Neural cell (in vitro differentiated cells): ENCODE measurements around the gene HEMK1. TPM values are rescaled to one million over a fixed set of nuclear protein-coding genes. Genes with fewer than 3 reads are reported as not detected.

Experiments
- H2AFZ ChIP-seq: fragments of 200-600, 300-800 bp; sonication (generic), shearing (Covaris generic); 2 replicates; pipeline ENCODE4 v1.6.0; 2014; ENCODE audit warnings: low read depth, mild to moderate bottlenecking, antibody characterized with exemption, low read length, moderate library complexity
- H3F3A ChIP-seq: fragments of 200-600 bp; shearing (Covaris generic); 2 replicates; pipeline ENCODE4 v1.6.1; 2016; ENCODE audit warnings: mild to moderate bottlenecking, moderate library complexity, mixed read lengths, antibody characterized with exemption, low read length; ENCODE audit not compliant: insufficient read depth, poor library complexity, severe bottlenecking
- H3K27ac ChIP-seq: fragments of 200-600, 300-800 bp; sonication (generic), shearing (Covaris generic); 2 replicates; pipeline ENCODE4 v1.5.1; 2014; ENCODE audit warnings: mild to moderate bottlenecking, low read length, moderate library complexity
- H3K27me3 ChIP-seq: fragments of 300-800, 200-600 bp; sonication (generic), shearing (Covaris generic); 2 replicates; pipeline ENCODE4 v1.6.0; 2014; ENCODE audit warnings: mild to moderate bottlenecking, low read depth, low read length, moderate library complexity; ENCODE audit not compliant: insufficient read depth
- H3K36me3 ChIP-seq: fragments of 300-800, 200-600 bp; sonication (generic), shearing (Covaris generic); 2 replicates; pipeline ENCODE4 v1.5.1; 2014; ENCODE audit warnings: mild to moderate bottlenecking, antibody characterized with exemption, low read length, moderate library complexity; ENCODE audit not compliant: insufficient read depth
- H3K4me2 ChIP-seq: fragments of 300-800, 200-600 bp; sonication (generic), shearing (Covaris generic); 2 replicates; pipeline ENCODE4 v1.6.0; 2014; ENCODE audit warnings: mild to moderate bottlenecking, low read length
- H3K4me3 ChIP-seq: fragments of 300-800, 200-600 bp; sonication (generic), shearing (Covaris generic); 2 replicates; pipeline ENCODE4 v1.5.1; 2014; ENCODE audit warnings: mild to moderate bottlenecking, low read length, moderate library complexity
- H3K79me2 ChIP-seq: fragments of 200-600 bp; shearing (Covaris generic); replicated peaks from 2 replicates; pipeline ENCODE4 v1.6.0; 2014; ENCODE audit warnings: mild to moderate bottlenecking, low read length, moderate library complexity; ENCODE audit not compliant: insufficient read depth
- H3K9ac ChIP-seq: fragments of 300-800, 200-600 bp; sonication (generic), shearing (Covaris generic); 2 replicates; pipeline ENCODE4 v1.6.1; 2016; ENCODE audit warnings: mild to moderate bottlenecking, low read length, mixed read lengths
- H3K9me2 ChIP-seq: fragments of 200-600 bp; shearing (Covaris generic); 2 replicates; pipeline ENCODE4 v1.6.1; 2016; ENCODE audit warnings: mild to moderate bottlenecking, low read length, mixed read lengths; ENCODE audit not compliant: insufficient read depth
- H3K9me3 ChIP-seq: fragments of 200-600, 300-800 bp; sonication (generic), shearing (Covaris generic); 2 replicates; pipeline ENCODE4 v1.6.1; 2016; ENCODE audit warnings: mild to moderate bottlenecking, mixed run types, low read length, moderate library complexity, mixed read lengths
- H4K20me1 ChIP-seq: fragments of 200-600 bp; shearing (Covaris generic); 2 replicates; pipeline ENCODE4 v1.6.1; 2016; ENCODE audit warnings: mild to moderate bottlenecking, mixed run types; ENCODE audit not compliant: insufficient read depth
- EP300 ChIP-seq: fragments of 450-650 bp; conservative IDR thresholded peaks from 2 replicates; pipeline ENCODE4 v1.6.1; 2014; ENCODE audit warnings: antibody characterized with exemption, mild to moderate bottlenecking, moderate library complexity; ENCODE audit not compliant: poor library complexity, severe bottlenecking
- EZH2 ChIP-seq: fragments of 200-600, 300-800 bp; shearing (Covaris generic), sonication (generic); IDR thresholded peaks from 2 replicates; pipeline ENCODE4 v1.6.1; 2014; ENCODE audit warnings: antibody characterized with exemption, low read length, borderline replicate concordance, mild to moderate bottlenecking; ENCODE audit not compliant: insufficient read depth, poor library complexity, severe bottlenecking
- MXI1 ChIP-seq: fragments of 450-650 bp; conservative IDR thresholded peaks from 2 replicates; pipeline ENCODE4 v1.6.1; 2014; ENCODE audit warnings: antibody characterized with exemption, mild to moderate bottlenecking; ENCODE audit not compliant: poor library complexity, severe bottlenecking
- POLR2AphosphoS5 ChIP-seq: IDR thresholded peaks from 2 replicates; pipeline ENCODE4 v1.6.1; 2012
- RAD21 ChIP-seq: fragments of 450-650 bp; conservative IDR thresholded peaks from 2 replicates; pipeline ENCODE4 v1.6.1; 2014; ENCODE audit warnings: antibody characterized with exemption, mild to moderate bottlenecking, moderate library complexity
- SMC3 ChIP-seq: fragments of 450-650 bp; conservative IDR thresholded peaks from 2 replicates; pipeline ENCODE4 v1.6.1; 2014; ENCODE audit warnings: antibody characterized with exemption, mild to moderate bottlenecking, moderate library complexity; ENCODE audit not compliant: poor library complexity
- TAF1 ChIP-seq: IDR thresholded peaks from 2 replicates; pipeline ENCODE4 v1.6.1; 2012; ENCODE audit warnings: low read depth
- polyA plus RNA-seq: library from polyadenylated mRNA; depleted of rRNA; stranded (reverse); fragments of >200 nt; gene quantifications from 2 replicates; pipeline ENCODE4 v1.2.3, GENCODE V29; 2014
- TF ChIP-seq, protein P1 (sequence below): fragments of 450-650 bp; IDR thresholded peaks from 2 replicates; pipeline ENCODE4 v1.5.1; 2014; ENCODE audit warnings: antibody characterized with exemption, mild to moderate bottlenecking, moderate library complexity; ENCODE audit not compliant: poor library complexity, severe bottlenecking
- TF ChIP-seq, protein P2 (sequence below): IDR thresholded peaks from 2 replicates; pipeline ENCODE4 v1.6.1; 2012; ENCODE audit warnings: borderline replicate concordance

Gene HEMK1
- polyA plus RNA-seq, 1 donor from 2014 or later: 24.4 TPM

DNA sequence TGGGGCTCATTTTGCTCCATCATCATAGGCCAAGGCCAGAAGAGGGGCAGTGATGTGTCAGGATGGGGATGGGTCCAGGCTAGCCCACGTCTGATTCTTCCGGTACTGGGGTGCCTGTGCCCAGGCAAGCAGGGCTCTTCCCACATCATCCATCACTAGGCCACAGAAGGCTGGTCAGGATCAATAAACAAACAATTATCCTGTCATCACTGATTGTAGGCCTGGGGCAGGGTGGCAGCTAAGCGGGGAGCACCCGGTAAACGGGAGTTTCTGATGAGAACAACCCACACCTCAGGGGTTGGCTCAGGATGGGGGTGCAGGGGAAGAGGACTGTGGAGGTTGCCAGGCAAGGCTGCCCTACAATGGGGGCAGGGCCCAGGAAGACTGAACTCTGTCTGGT lies 47.8 kb upstream of the HEMK1 start:
- H3K27ac ChIP-seq: no peak overlapping the region
- no peaks in the 10 kb centered on the region for H3K27me3 ChIP-seq
- TF ChIP-seq TAF1 (no peak), EP300 (no peak), MXI1 (no peak), POLR2AphosphoS5 (no peak), EZH2 (no peak), RAD21 (no peak), SMC3 (no peak)
- TF ChIP-seq, protein P1, sequence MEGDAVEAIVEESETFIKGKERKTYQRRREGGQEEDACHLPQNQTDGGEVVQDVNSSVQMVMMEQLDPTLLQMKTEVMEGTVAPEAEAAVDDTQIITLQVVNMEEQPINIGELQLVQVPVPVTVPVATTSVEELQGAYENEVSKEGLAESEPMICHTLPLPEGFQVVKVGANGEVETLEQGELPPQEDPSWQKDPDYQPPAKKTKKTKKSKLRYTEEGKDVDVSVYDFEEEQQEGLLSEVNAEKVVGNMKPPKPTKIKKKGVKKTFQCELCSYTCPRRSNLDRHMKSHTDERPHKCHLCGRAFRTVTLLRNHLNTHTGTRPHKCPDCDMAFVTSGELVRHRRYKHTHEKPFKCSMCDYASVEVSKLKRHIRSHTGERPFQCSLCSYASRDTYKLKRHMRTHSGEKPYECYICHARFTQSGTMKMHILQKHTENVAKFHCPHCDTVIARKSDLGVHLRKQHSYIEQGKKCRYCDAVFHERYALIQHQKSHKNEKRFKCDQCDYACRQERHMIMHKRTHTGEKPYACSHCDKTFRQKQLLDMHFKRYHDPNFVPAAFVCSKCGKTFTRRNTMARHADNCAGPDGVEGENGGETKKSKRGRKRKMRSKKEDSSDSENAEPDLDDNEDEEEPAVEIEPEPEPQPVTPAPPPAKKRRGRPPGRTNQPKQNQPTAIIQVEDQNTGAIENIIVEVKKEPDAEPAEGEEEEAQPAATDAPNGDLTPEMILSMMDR: no peak
- TF ChIP-seq, protein P2, sequence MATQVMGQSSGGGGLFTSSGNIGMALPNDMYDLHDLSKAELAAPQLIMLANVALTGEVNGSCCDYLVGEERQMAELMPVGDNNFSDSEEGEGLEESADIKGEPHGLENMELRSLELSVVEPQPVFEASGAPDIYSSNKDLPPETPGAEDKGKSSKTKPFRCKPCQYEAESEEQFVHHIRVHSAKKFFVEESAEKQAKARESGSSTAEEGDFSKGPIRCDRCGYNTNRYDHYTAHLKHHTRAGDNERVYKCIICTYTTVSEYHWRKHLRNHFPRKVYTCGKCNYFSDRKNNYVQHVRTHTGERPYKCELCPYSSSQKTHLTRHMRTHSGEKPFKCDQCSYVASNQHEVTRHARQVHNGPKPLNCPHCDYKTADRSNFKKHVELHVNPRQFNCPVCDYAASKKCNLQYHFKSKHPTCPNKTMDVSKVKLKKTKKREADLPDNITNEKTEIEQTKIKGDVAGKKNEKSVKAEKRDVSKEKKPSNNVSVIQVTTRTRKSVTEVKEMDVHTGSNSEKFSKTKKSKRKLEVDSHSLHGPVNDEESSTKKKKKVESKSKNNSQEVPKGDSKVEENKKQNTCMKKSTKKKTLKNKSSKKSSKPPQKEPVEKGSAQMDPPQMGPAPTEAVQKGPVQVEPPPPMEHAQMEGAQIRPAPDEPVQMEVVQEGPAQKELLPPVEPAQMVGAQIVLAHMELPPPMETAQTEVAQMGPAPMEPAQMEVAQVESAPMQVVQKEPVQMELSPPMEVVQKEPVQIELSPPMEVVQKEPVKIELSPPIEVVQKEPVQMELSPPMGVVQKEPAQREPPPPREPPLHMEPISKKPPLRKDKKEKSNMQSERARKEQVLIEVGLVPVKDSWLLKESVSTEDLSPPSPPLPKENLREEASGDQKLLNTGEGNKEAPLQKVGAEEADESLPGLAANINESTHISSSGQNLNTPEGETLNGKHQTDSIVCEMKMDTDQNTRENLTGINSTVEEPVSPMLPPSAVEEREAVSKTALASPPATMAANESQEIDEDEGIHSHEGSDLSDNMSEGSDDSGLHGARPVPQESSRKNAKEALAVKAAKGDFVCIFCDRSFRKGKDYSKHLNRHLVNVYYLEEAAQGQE: no peak
- H3K4me2 ChIP-seq: no peak overlapping the region
- H3K9me2 ChIP-seq: no peaks in the 10 kb centered on the region
- H2AFZ ChIP-seq: no peak overlapping the region
- H3K9me3 ChIP-seq: no peaks in the 10 kb centered on the region
- no peak overlapping the region for H3K4me3 ChIP-seq
- peaks cover 8% of the 10 kb centered on the region for H3F3A ChIP-seq
- H3K9ac ChIP-seq: no peak overlapping the region
- no peaks in the 10 kb centered on the region for H3K79me2 ChIP-seq
- H3K36me3 ChIP-seq: no peaks in the 10 kb centered on the region
- no peaks in the 10 kb centered on the region for H4K20me1 ChIP-seq

DNA sequence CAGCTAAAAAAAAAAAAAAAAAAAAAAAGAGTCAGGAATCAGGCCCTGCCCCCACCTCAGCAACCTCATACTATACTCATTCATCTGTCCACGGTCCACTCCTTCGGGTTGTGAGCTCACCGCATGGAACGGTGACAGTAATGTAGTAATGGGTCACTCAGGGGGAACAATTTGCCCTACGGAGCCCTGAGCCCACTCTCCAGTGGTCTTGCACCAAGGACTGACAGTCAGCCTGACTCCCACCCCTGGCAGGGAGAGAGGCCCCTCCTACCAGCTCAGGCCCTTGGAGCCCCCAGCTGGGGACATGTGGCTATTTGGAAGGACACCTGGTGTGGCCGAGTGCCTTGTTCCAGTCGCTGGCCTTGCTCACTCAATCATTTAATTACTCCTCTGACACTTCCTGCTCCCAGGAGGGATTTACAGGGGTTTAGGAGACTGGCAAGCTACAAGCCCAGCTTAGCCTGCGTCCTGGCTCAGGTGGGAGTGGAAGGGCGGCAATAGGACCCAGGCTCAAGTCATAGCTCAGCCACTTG lies 46.0 kb upstream of the HEMK1 start:
- Histone ChIP-seq H3K9ac (no peak overlapping the region), H3K36me3 (no peaks in the 10 kb centered on the region), H3K9me2 (no peaks in the 10 kb centered on the region), H3K4me2 (no peak overlapping the region), H3K4me3 (no peak overlapping the region), H3K79me2 (no peaks in the 10 kb centered on the region), H3K27ac (no peak overlapping the region), H3K9me3 (no peaks in the 10 kb centered on the region), H4K20me1 (no peaks in the 10 kb centered on the region), H3K27me3 (no peaks in the 10 kb centered on the region), H2AFZ (no peak overlapping the region), H3F3A (no peaks in the 10 kb centered on the region)
- TF ChIP-seq EZH2 (no peak), EP300 (no peak), SMC3 (no peak), RAD21 (no peak), POLR2AphosphoS5 (no peak)
- TF ChIP-seq, protein P1: no peak
- TF ChIP-seq, protein P2: no peak
